VCaP (cell line): ENCODE data around the gene ZNF541.

Source experiments
- H3K27ac ChIP-seq: fragments of 450-650 bp; 2 replicates; pipeline ENCODE4 v1.5.1; 2017
- CTCF ChIP-seq: fragments of 450-650 bp; conservative IDR thresholded peaks from 2 replicates; pipeline ENCODE4 v1.5.1; 2017; ENCODE audit warnings: mild to moderate bottlenecking, moderate library complexity

Gene ZNF541

DNA sequence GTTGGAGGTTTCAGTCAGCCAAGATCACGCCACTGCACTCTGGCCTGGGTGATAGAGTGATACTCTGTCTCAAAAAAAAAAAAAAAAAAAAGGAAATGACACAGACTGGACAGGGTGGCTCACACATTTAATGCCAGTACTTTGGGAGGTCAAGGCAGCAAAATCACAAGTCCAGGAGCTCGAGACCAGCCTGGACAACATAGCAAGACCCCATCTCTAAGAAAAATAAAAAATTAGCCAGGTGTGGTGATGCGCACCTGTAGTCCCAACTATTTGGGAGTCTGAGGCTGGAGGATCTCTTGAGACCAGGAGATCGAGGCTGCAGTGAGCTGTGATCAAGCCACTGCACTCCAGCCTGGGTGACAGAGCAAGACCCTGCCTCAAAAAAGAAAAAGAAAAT, 35.5 kb downstream of the ZNF541 start:
- TF ChIP-seq CTCF: no peak
- no peak overlapping the region for H3K27ac ChIP-seq

DNA sequence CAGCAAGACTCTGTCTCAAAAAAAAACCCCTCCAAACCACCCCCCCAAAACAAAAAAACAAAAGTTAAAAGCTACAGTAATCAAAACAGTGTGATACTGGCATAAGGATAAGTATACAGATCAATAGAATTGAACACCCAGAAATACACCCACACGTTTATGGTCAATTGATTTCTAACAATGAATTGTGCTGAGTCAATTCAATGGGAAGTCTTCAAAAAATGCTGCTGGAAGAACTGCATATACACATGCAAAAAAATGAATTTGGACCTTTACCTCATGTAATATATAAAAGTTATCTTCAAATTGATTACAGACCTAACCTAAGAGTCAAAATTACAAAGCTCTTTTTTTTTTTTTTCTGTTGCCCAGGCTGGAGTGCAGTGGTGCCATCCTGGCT, 38.3 kb downstream of the ZNF541 start:
- TF ChIP-seq CTCF: no peak
- H3K27ac ChIP-seq: no peak overlapping the region

- no peak for TF ChIP-seq CTCF
- peak overlapping the region; percentile 53 for H3K27ac ChIP-seq
Observed at GRCh38 chr19:47531640-47532387, 41.1 kb downstream of the ZNF541 start.

DNA sequence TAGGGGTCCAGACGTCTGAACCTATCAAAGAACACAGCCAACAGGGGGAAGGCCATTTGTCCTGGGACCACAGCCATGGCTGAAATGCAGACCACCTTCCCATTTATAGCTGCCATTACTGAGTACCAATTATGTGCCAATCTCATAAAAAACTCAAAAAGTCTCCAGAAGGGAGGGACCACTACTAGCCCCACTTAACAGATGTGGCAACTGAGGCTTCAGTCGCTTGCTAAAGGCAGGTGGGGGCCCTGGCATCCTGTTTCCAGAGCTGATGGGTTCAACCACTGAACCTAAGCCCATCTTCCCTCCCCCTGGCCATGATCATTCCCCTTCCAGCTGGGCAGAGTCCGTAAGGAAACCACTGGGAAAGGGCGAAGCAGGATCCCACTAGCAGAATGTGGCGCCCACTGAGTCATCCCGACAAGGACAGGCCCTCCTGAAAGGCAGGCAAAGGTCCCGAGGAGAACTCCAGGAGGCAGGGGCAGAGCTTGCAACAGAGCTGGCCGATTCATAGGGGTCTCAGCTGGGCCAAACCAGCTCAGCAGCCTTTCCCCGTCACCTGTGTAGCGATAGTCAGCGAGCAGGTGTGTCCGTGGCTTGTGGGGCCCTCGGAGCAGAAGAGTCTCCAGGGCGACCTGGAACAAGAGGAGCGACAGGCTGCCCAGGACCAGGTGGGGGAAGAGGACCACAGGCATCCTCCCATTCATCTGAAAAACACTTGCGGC, 43.8 kb downstream of the ZNF541 start:
- TF ChIP-seq CTCF: no peak
- no peak overlapping the region for H3K27ac ChIP-seq

GRCh38 chr19:47526798-47527197, 46.1 kb downstream of the ZNF541 start:
- H3K27ac ChIP-seq: no peak overlapping the region
- no peak for TF ChIP-seq CTCF

- H3K27ac ChIP-seq: peak overlapping the region; percentile 78
- no peak for TF ChIP-seq CTCF
Observed at GRCh38 chr19:47523473-47523872, 49.5 kb downstream of the ZNF541 start.
